HG03575 (cell line): Measurements from ENCODE around the gene NKTR.

Experiments used
- ATAC-seq: cut with Tn5 transposase; IDR thresholded peaks from one replicate; pipeline ENCODE4 v1.9.1; 2021; ENCODE audit not compliant: unreplicated experiment, insufficient number of reproducible peaks, low FRiP score; ENCODE audit errors: extremely low read depth

NKTR gene

DNA sequence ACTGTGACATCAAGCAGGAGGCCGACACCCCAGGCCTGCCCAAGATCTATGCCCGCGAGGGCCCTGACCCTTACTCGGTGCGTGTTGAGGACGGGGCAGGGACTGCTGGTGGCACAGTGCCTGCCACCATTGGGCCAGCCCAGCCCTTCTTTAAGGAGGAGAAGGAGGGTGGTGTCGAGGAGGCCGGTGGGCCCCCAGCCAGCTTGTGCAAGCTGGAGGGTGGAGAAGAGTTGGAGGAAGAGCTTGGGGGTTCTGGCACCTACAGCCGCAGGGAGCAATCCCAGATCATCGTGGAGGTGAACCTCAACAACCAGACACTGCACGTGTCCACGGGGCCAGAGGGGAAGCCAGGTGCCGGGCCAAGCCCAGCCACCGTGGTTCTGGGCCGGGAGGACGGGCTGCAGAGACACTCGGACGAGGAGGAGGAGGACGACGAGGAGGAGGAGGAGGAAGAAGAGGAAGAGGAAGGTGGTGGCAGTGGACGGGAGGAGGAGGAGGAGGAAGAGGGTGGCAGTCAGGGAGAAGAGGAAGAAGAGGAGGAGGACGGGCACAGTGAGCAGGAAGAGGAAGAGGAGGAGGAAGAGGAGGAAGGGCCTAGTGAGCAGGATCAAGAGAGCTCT is 58.4 kb downstream of the NKTR start:
- no peak for ATAC-seq

DNA sequence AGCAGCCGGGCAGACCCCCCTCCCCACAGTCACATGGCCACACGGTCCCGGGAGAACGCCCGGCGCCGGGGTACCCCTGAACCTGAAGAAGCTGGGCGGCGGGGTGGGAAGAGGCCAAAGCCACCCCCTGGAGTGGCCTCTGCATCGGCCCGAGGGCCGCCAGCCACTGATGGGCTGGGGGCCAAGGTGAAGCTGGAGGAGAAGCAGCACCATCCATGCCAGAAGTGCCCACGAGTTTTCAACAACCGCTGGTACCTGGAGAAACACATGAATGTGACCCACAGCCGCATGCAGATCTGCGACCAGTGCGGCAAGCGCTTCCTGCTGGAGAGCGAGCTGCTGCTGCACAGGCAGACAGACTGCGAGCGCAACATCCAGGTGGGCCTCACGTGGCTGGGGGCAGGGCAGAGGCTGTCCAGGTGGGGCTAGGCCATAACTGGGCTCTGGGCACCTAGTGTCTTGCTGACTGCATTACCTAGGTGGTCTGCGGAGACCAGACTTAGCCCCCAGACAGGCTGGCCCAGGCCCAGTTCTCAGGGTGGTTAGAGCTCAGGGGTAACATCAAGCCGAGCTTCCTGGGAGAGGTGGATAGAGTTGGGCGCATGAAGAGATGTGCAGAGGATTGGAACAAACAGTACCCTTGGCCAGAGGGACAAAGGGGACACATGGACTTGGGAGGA is 59.1 kb downstream of the NKTR start:
- ATAC-seq: no peak

DNA sequence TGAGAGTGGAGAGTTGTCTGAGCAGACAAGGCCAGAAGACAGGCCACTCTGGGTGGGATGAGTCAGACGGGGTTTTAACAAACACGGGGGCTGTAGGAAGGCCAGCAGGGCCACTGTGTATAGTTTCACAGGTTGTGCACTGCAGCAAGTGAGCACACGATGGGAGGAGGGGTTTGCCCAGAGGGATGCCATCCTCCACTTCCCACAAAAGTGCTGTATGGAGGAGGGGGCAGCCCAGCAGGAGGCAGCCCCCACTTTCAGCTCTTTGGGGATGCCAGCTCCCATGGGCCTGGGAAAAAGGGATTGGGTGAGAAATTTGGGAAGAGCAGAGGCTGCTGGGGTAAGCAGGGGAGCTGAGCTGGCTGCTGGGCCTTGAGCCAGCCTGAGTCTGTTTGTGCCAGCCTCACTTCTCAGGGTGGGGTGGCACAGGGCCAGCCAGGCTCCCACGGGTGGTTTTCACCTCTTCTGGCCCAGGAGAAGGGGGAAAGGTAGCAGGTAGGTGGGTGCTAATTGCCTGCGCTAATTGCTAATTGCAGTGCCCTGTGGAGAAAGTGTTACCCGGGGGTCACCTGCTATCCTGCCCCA is 59.7 kb downstream of the NKTR start:
- no peak for ATAC-seq

GRCh38 chr3:42660898-42661297 is 60.4 kb downstream of the NKTR start:
- no peak for ATAC-seq

DNA sequence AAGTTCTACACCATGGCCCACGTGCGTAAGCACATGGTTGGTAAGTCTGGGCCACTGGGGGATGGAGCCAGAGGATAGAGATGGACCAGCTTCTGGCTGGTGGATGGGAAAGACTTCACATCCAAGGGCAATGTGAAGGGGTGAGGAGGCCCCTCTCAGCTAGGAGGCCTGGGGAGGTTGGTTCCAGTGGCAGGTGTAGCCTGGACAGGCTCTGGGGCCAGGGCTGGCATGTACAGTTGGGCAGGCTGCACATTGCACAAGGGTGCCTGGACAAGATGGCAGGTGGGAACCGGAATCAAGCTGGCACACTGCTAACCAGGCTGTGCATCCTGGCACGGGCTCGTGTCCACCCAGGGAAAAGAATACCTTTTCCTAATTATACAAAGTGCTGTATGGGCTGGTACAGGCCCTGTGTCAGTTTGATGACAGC is 61.1 kb downstream of the NKTR start:
- no peak for ATAC-seq

DNA sequence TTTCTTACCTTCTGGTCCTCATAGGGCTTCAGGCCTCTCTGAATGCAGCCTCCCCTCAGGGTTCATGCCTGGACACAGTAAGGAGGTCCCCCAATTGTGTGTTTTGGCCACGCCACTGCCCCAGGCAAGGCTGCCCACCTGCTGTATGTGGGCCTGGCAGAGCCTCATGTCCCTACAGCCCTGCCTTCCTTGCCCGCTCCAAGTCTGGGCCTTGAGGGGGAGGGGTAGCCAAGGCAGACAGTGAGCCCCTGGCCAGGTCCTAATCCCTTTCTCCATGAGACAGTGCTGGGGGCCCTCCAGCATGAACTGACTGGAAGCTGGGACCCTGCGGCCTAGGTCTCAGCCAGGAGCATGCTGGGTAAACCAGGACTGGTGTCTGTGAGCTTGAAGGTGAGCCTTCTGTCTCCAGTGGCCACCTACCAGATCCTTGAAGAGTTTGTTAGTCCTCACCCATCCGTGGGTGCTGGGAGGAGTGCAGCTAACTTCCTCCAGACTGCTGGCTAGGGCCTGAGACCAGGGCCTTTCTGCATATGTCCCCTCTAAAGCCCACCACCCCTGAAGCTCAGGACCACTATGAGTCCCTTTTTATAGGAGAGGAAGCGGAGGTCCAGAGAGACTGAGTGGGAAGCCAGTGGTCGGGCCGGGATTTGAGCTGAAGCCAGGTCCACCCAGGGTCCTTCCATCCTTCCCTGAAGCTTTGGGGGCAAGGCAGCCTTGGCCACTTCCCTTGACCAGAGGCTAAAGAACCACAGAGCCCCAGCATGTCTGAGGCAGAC is 61.7 kb downstream of the NKTR start:
- ATAC-seq: no peak

DNA sequence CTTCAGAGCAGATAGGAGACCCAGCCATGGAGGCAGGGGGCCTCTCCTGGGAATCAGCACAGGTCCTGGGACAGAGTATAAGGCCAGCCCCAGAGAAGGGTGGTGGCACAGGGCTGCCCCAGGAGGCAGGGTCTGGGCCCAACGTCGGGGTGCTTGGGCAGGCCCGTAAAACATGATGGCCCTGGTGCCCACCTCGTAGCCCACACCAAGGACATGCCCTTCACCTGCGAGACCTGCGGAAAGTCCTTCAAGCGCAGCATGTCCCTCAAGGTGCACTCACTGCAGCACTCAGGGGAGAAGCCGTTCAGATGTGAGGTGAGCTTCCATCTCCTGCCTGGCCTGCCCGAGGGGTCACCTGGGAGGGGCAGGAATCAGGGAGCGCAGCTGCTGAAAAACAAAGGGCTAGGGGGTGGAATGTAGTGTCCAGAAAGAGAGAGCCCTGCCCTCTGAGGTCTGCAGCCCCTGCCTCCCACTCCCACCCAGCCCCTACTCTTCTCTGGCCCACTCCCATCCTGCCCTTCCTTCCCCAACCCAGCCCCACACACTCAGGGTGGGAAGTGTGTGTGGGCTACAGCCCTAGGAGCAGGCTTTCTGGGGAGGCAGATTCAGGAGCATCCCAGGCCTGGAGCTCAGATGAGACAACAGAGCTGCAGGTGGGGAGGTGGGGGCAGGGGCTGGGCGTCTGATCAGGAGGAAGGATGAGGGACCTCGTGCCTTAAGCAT is 62.5 kb downstream of the NKTR start:
- ATAC-seq: no peak

- no peak for ATAC-seq
Measured at GRCh38 chr3:42663581-42664437, 63.3 kb downstream of the NKTR start.

DNA sequence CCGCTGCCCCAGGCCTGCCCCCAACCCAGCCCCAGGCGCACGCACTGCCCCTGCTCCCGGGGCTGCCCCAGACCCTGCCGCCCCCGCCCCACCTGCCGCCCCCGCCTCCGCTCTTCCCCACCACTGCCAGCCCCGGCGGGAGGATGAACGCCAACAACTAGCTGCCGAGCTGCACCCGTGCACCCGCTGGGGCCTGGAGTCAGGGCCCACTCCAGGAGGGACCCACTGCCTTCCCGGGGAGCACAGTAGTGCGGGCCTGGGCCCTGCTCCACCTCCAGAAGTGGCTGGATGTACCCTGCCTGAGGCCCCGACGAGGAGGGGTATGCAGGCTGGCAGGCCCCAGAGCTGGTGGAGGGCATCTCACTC is 63.9 kb downstream of the NKTR start:
- ATAC-seq: no peak

GRCh38 chr3:42665050-42665878 is 64.8 kb downstream of the NKTR start:
- no peak for ATAC-seq

- no peak for ATAC-seq
Measured at GRCh38 chr3:42666022-42666421, 65.5 kb downstream of the NKTR start.

- no peak for ATAC-seq
Measured at GRCh38 chr3:42666577-42666998, 66.1 kb downstream of the NKTR start.

DNA sequence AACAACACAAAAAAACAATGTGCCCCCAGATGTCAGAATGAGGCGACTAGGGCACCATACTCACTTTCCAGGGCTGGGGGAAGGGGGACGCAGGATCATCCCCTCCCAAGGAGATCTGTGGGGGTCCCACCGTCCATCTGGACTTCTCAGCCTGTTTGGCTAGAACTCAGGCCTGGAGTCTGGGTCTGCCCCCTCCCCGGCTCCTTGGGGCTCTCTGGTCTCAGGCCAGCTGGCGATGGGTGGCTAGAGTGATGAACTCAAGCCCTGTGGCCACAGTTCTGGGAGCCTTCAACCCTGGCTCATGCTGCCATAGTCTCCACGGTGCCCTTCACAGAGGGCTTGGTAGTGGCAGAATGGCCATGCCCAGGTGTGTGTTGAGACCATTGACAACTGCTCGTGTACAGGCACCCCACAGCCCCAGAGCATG is 66.6 kb downstream of the NKTR start:
- ATAC-seq: no peak

DNA sequence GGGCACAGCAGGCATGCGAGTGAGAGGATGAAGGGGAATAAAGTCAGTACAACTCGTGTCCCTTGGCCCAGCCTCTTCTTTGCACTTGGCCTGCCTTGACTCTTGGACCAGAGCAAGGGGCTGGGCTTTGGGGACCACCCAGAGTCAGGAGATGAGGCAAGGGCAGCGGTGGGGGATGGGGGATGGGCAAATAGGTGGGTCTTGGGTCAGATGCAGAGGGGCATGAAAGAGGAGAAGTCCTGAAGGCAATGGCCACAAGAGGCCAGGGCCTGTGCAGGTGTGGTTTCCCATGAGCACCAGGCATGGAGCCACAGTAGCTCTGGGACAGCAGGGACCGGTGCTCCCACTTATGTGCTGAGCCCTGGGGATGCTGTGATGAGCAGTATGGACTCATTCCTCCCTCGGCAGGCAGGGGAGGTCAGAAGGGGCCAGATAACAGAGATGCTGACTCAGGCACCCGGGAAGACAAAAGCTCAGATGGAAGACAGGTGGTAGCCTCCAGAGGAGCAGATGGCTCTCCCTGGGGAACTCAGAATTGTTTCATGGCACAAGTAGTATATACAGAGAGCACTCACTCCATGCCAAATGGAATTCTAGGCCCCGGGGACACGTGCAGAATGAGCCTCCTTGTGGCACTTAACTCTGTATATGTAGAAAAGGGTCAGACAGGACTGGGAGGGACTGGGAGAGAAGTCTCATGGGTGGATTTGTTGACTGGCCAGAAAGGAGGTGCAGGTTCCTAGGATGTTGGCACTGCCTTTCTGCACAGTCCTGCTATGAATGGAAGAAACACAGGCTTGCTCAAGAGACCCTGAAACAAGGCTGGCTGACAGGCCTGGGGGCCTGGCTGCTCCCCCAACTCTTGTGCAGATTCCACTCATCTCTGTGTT is 67.3 kb downstream of the NKTR start:
- ATAC-seq: no peak

GRCh38 chr3:42668413-42668760 is 67.9 kb downstream of the NKTR start:
- no peak for ATAC-seq

DNA sequence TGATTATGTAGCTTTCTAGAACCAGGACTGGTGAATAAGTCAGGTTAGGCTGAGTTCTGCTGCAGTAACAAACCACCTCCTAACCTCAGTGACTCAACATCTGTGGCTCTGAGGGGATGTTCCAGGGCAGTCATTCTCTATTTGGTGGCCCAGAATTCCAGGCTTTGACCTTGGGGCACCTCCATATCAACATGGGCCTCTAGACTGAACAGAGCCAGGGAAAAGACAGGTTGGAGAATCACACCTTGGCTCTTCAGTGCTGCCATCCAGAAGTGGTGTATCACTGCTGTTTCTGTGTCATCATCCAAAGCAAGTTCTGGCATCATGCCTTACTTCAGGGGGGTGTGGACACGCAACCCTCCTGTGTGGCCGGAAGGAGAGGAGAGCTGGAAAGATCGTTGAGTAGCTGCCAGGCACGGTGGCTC is 68.3 kb downstream of the NKTR start:
- ATAC-seq: no peak
